ENCODE results near the gene CYCS. TPM values are rescaled to one million over a fixed set of nuclear protein-coding genes. Genes with fewer than 3 reads are reported as not detected.

CYCS gene
- total RNA-seq, 2 experiments from 2014 or later: 65.2 to 175 TPM

GRCh38 chr7:25077096-25077495 lies 48.0 kb downstream of the CYCS start:
- BruUV-seq (replicated peaks): no TSS peak
- POLR2A ChIA-PET: interaction anchor here (0.6 to 1.3 kb wide), 6 partner anchors 9 to 146 kb away, joined by 3 to 4 read pairs (median 3); no protein-coding TSS in a partner anchor

GRCh38 chr7:25075459-25075858 lies 49.6 kb downstream of the CYCS start:
- no peaks in the 10 kb centered on the region for H3K79me2 ChIP-seq (ENCODE audit: insufficient read depth, low read depth, low read length)

More at GRCh38 chr7:25077096-25077495, 48.0 kb downstream of the CYCS start:
- H3K4me1 ChIP-seq (ENCODE audit: insufficient read depth, low read length, poor library complexity, severe bottlenecking): peaks cover 13% of the 10 kb centered on the region
- no peaks in the 10 kb centered on the region for H3K9me3 ChIP-seq (ENCODE audit: low read length)
- H3K79me2 ChIP-seq (ENCODE audit: insufficient read depth, low read depth, low read length): no peaks in the 10 kb centered on the region
- H3K27ac ChIP-seq (ENCODE audit: low read depth, low read length, poor library complexity, severe bottlenecking): no peak overlapping the region
- no peaks in the 10 kb centered on the region for H4K20me1 ChIP-seq (ENCODE audit: insufficient read depth, low read length)
- H3K4me2 ChIP-seq (ENCODE audit: low read length): no peak overlapping the region
- no peak overlapping the region for H2AFZ ChIP-seq (ENCODE audit: low read length)
- TF ChIP-seq CTCF (conservative IDR thresholded peaks at IDR 0.05; ENCODE audit: low read length) (no peak), EZH2phosphoT487 (IDR thresholded peaks at IDR 0.05; ENCODE audit: borderline replicate concordance, low read depth, low read length) (no peak)
- H3K9me2 ChIP-seq (ENCODE audit: insufficient read depth, low read length): no peaks in the 10 kb centered on the region
- intact Hi-C loops (cut with micrococcal nuclease; ENCODE audit: unreplicated experiment): no loop called here
- DNase-seq (ENCODE audit: low spot score): no peak
- H3K36me3 ChIP-seq (ENCODE audit: insufficient read depth, low read length): no peaks in the 10 kb centered on the region
- CTCF ChIA-PET (ENCODE audit: unreplicated experiment): no interaction called here
- no peak overlapping the region for H3K4me3 ChIP-seq (ENCODE audit: low read depth, low read length, poor library complexity, severe bottlenecking)

More at GRCh38 chr7:25075459-25075858, 49.6 kb downstream of the CYCS start:
- H4K20me1 ChIP-seq (ENCODE audit: insufficient read depth, low read length): no peaks in the 10 kb centered on the region
- peak overlapping the region; percentile 7; the same call in 1 of the 2 replicates for H2AFZ ChIP-seq (ENCODE audit: low read length)
- no peak overlapping the region for H3K4me3 ChIP-seq (ENCODE audit: low read depth, low read length, poor library complexity, severe bottlenecking)
- DNase-seq (ENCODE audit: low spot score): no peak
- TF ChIP-seq CTCF (conservative IDR thresholded peaks at IDR 0.05; ENCODE audit: low read length) (no peak), EZH2phosphoT487 (IDR thresholded peaks at IDR 0.05; ENCODE audit: borderline replicate concordance, low read depth, low read length) (no peak)
- no peaks in the 10 kb centered on the region for H3K9me3 ChIP-seq (ENCODE audit: low read length)
- no TSS peak for BruUV-seq (replicated peaks)
- intact Hi-C loops (cut with micrococcal nuclease; ENCODE audit: unreplicated experiment): no loop called here
- POLR2A ChIA-PET: interaction anchor here (0.8 to 0.9 kb wide), 2 partner anchors 94 to 255 kb away, joined by 3 to 6 read pairs; no protein-coding TSS in a partner anchor
- H3K4me1 ChIP-seq (ENCODE audit: insufficient read depth, low read length, poor library complexity, severe bottlenecking): peaks cover 13% of the 10 kb centered on the region
- H3K4me2 ChIP-seq (ENCODE audit: low read length): no peak overlapping the region
- H3K27ac ChIP-seq (ENCODE audit: low read depth, low read length, poor library complexity, severe bottlenecking): no peak overlapping the region
- CTCF ChIA-PET (ENCODE audit: unreplicated experiment): no interaction called here
- no peaks in the 10 kb centered on the region for H3K36me3 ChIP-seq (ENCODE audit: insufficient read depth, low read length)
- H3K9me2 ChIP-seq (ENCODE audit: insufficient read depth, low read length): no peaks in the 10 kb centered on the region
